ENCODE data around the gene SHISA5.
"Not testable (repeated sequence)": the region's sequence is repeated elsewhere in the genome, so short reads cannot be mapped to it uniquely, and the experiment has no call there.

The SHISA5 gene

DNA sequence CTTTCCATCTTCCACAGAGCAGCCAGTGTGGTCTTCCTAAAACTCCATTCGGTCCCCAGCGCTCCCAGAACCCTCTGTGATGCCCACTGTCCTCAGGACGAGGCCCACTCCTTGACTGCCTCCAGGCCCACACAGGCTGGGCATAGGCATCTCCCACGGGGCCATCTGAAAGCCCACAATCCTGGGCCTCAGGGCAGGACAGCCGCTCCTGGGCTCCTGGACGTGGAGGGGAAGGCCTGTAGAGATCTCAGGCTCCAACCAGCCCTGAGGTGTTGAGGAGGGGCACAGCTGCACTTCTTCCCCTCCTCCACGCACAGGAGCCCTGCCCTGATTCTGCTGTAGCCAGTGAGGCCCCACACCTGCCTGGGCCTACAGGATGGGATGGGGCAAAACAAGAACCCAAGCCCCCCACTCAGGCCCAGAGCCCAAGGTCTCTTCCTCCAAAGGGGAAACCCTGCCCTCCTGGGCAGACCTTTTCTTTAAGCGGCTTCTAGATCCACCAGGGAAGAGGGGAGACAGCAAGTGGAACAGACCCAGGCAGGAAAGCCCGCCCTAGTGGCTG, 25.9 kb downstream of the SHISA5 start:
- H3K4me3 ChIP-seq (ENCODE audit: low read depth, low read length) = no peak overlapping the region
- TF ChIP-seq, protein P1, sequence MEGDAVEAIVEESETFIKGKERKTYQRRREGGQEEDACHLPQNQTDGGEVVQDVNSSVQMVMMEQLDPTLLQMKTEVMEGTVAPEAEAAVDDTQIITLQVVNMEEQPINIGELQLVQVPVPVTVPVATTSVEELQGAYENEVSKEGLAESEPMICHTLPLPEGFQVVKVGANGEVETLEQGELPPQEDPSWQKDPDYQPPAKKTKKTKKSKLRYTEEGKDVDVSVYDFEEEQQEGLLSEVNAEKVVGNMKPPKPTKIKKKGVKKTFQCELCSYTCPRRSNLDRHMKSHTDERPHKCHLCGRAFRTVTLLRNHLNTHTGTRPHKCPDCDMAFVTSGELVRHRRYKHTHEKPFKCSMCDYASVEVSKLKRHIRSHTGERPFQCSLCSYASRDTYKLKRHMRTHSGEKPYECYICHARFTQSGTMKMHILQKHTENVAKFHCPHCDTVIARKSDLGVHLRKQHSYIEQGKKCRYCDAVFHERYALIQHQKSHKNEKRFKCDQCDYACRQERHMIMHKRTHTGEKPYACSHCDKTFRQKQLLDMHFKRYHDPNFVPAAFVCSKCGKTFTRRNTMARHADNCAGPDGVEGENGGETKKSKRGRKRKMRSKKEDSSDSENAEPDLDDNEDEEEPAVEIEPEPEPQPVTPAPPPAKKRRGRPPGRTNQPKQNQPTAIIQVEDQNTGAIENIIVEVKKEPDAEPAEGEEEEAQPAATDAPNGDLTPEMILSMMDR (IDR thresholded peaks at IDR 0.05; ENCODE audit: low read depth, low read length) = no peak
- H3K27me3 ChIP-seq (ENCODE audit: insufficient read depth, low read depth, severe bottlenecking) = no peaks in the 10 kb centered on the region
- no peak for DNase-seq
- no peaks in the 10 kb centered on the region for H3K9me3 ChIP-seq (ENCODE audit: severe bottlenecking)
- no peaks in the 10 kb centered on the region for H3K36me3 ChIP-seq
- no peak overlapping the region for H3K27ac ChIP-seq

DNA sequence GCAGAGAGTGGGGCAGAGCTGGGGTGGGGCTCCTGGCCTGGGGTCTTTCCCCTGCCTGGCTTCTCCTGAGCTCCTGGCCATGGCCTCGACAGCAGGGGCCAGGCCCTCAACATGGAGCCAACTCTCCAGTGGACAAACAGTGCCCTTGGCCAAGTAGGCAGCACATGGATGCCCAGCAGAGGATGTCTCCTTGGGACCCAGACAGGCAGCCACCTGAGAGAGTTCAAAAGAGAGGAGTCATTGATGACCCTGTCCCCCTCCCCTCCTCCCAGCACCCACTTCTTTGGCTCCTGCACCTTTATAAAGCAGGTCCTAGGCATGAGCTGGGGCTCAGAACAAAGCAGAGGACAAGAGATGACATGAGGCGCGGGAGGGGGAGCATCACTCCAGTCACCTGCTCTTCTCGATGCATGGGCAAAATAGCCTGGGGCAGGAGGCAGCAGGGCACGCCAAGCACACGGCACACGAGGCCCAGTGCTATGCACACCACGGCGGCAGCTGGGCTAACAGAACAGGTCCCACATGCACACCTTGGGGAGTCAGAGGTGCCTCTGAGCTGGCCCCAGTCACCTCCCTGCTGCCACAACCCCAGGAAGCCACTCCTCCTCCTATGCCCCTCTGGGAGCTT, 27.4 kb downstream of the SHISA5 start:
- Histone ChIP-seq H3K36me3 (no peaks in the 10 kb centered on the region), H3K4me3 (ENCODE audit: low read depth, low read length) (no peak overlapping the region), H3K27me3 (ENCODE audit: insufficient read depth, low read depth, severe bottlenecking) (no peaks in the 10 kb centered on the region), H3K9me3 (ENCODE audit: severe bottlenecking) (no peaks in the 10 kb centered on the region), H3K27ac (no peak overlapping the region)
- TF ChIP-seq, protein P1 (IDR thresholded peaks at IDR 0.05; ENCODE audit: low read depth, low read length) = no peak
- no peak for DNase-seq

DNA sequence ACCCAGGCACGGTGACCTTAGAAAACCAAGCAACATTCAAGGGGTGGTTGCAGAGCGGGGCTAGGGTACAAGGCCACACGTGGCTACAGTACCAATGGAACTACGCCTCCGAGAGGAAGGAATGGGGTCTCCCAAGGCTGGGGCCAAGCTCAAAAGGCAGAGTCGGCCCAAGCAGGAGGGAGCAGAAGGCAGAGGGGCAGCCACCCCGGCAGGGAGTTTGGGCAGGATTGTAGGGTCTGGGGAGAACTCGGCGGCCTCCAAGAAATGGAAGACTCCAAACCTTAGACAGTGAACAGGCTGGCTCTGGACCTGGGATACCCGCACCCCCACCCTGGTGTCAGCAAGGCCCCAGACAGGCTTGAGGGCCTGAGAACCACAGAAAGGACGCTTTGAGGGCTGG, 28.8 kb downstream of the SHISA5 start:
- no peak overlapping the region for H3K27ac ChIP-seq

DNA sequence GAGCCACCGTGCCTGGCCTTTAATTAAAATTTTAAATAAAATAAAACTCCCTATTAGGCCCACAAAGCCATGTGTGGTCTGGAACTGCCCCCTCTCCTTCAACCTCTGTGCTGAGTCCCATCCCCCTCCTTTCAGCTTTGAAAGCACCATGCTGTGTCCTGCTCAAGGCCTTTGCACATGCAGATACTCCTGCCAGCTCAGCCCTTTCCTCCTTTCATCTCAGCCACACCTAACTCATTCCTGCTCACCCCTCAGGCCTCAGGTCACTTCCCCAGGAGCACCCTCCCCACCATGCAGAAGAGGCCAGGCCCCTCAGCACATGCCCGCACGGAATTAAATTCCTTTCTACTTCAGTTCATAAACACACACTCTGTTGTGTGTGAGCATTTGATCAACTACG, 29.4 kb downstream of the SHISA5 start:
- Histone ChIP-seq H3K4me3 (ENCODE audit: low read depth, low read length) (no peak overlapping the region), H3K36me3 (no peaks in the 10 kb centered on the region), H3K27me3 (ENCODE audit: insufficient read depth, low read depth, severe bottlenecking) (no peaks in the 10 kb centered on the region), H3K27ac (no peak overlapping the region), H3K9me3 (ENCODE audit: severe bottlenecking) (no peaks in the 10 kb centered on the region)
- TF ChIP-seq, protein P1 (IDR thresholded peaks at IDR 0.05; ENCODE audit: low read depth, low read length) = no peak
- no peak for DNase-seq

More for the DNA sequence above, 28.8 kb downstream of the SHISA5 start:
- no peak overlapping the region for H3K4me3 ChIP-seq (ENCODE audit: low read depth, low read length)
- TF ChIP-seq, protein P1 (IDR thresholded peaks at IDR 0.05; ENCODE audit: low read depth, low read length) = no peak
- no peaks in the 10 kb centered on the region for H3K27me3 ChIP-seq (ENCODE audit: insufficient read depth, low read depth, severe bottlenecking)
- H3K36me3 ChIP-seq = no peaks in the 10 kb centered on the region
- no peaks in the 10 kb centered on the region for H3K9me3 ChIP-seq (ENCODE audit: severe bottlenecking)
- DNase-seq = no peak

DNA sequence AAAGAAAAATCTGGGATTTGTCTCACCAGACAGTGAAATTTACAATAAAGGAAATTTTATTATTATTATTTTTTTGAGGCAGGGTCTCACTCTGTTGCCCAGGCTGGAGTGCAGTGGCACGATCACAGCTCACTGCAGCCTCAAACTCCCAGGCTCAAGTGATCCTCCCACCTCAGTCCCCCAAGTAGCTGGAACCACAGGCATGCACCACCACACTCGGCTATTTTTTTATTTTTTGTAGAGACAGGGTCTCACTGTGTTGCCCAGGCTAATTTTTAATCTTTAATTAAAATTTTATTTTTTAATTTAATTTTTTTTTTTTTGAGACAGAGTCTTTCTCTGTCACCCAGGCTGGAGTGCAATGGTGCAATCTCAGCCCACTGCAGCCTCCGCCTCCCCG, 29.9 kb downstream of the SHISA5 start:
- H3K4me3 ChIP-seq (ENCODE audit: low read depth, low read length); DNase-seq: not testable (repeated sequence)

DNA sequence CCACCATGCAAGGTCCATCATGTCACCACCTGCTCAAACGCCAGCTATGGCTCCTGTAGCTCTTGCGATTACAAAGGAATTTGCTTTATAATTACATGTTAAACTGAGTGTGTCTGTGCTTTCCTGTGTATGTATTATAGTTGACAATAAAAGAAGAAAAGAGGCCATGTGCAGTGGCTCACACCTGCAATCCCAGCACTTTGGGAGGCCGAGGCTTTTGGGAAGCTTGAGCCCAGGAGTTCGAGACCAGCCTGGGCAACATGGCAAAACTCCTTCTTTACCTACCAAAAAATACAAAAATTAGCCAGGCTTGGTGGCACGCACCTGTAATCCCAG, 30.4 kb downstream of the SHISA5 start:
- H3K36me3 ChIP-seq = no peaks in the 10 kb centered on the region; the same call in 1 of the 2 replicates
- no peak for DNase-seq
- no peaks in the 10 kb centered on the region for H3K9me3 ChIP-seq (ENCODE audit: severe bottlenecking)
- peak overlapping the region; percentile 93 for H3K27ac ChIP-seq
- H3K27me3 ChIP-seq (ENCODE audit: insufficient read depth, low read depth, severe bottlenecking) = no peaks in the 10 kb centered on the region
- TF ChIP-seq, protein P1 (IDR thresholded peaks at IDR 0.05; ENCODE audit: low read depth, low read length) = no peak
- H3K4me3 ChIP-seq (ENCODE audit: low read depth, low read length) = no peak overlapping the region

More for the DNA sequence above, 29.9 kb downstream of the SHISA5 start:
- not testable (repeated sequence) for H3K27ac ChIP-seq; H3K9me3 ChIP-seq (ENCODE audit: severe bottlenecking); H3K36me3 ChIP-seq; H3K27me3 ChIP-seq (ENCODE audit: insufficient read depth, low read depth, severe bottlenecking)
